GM23338 (cell line): ENCODE results near the gene NEK7. TPM values are rescaled to one million over a fixed set of nuclear protein-coding genes. Genes with fewer than 3 reads are reported as not detected.

Experiments
- ATAC-seq: fragments of 200-7000 bp; cut with Tn5 transposase; 3 replicates; pipeline ENCODE4 v1.9.1; 2020
- DNase-seq: peaks from one replicate; pipeline ENCODE4 v3.0.0-alpha.2; 2015; ENCODE audit warnings: low spot score
- H2AFZ ChIP-seq: fragments of 200-600 bp; sonication (generic); 2 replicates; pipeline ENCODE4 v1.8.0; 2016; ENCODE audit warnings: antibody characterized with exemption, mild to moderate bottlenecking, moderate library complexity
- H3F3A ChIP-seq: fragments of 200-600 bp; sonication (generic); replicated peaks from 2 replicates; pipeline ENCODE4 v1.8.0; 2017; ENCODE audit warnings: antibody characterized with exemption, mixed run types, low read depth
- H3K27ac ChIP-seq: fragments of 200-600 bp; sonication (generic); 2 replicates; pipeline ENCODE4 v1.6.1; 2016; ENCODE audit warnings: low read depth
- H3K27me3 ChIP-seq: fragments of 200-600 bp; sonication (generic); 2 replicates; pipeline ENCODE4 v1.8.0; 2016; ENCODE audit warnings: mild to moderate bottlenecking, mixed run types, moderate library complexity; ENCODE audit not compliant: insufficient read depth
- H3K36me3 ChIP-seq: fragments of 200-600 bp; sonication (generic); 2 replicates; pipeline ENCODE4 v1.8.0; 2016; ENCODE audit warnings: mild to moderate bottlenecking; ENCODE audit not compliant: insufficient read depth
- H3K4me1 ChIP-seq: fragments of 200-600 bp; sonication (generic); 2 replicates; pipeline ENCODE4 v1.8.0; 2016; ENCODE audit warnings: mild to moderate bottlenecking, moderate library complexity; ENCODE audit not compliant: insufficient read depth
- H3K4me2 ChIP-seq: fragments of 200-600 bp; sonication (generic); 2 replicates; pipeline ENCODE4 v1.7.1; 2017; ENCODE audit warnings: mixed run types
- H3K4me3 ChIP-seq: fragments of 200-600 bp; sonication (generic); 2 replicates; pipeline ENCODE4 v1.6.1; 2016; ENCODE audit warnings: mixed run types
- H3K79me2 ChIP-seq: fragments of 200-600 bp; sonication (generic); replicated peaks from 2 replicates; pipeline ENCODE4 v1.8.0; 2017; ENCODE audit warnings: mild to moderate bottlenecking; ENCODE audit not compliant: insufficient read depth
- H3K9me2 ChIP-seq: fragments of 200-600 bp; sonication (generic); 2 replicates; pipeline ENCODE4 v1.8.0; 2017; ENCODE audit not compliant: insufficient read depth
- H4K20me1 ChIP-seq: fragments of 200-600 bp; sonication (generic); replicated peaks from 2 replicates; pipeline ENCODE4 v1.8.0; 2017; ENCODE audit warnings: mild to moderate bottlenecking; ENCODE audit not compliant: insufficient read depth
- H3K27ac Mint-ChIP-seq: 2 replicates; pipeline ENCODE4 v1.8.0; 2020; ENCODE audit warnings: inconsistent platforms, mild to moderate bottlenecking, moderate library complexity, mixed read lengths
- H3K27me3 Mint-ChIP-seq: 3 replicates; pipeline ENCODE4 v1.8.0; 2022; ENCODE audit warnings: low read depth, mild to moderate bottlenecking, moderate library complexity, mixed read lengths, inconsistent platforms; ENCODE audit not compliant: insufficient read depth, poor library complexity
- H3K36me3 Mint-ChIP-seq: 3 replicates; pipeline ENCODE4 v1.8.0; 2021; ENCODE audit warnings: low read depth, mild to moderate bottlenecking, inconsistent platforms, moderate library complexity, mixed read lengths
- H3K4me1 Mint-ChIP-seq: 3 replicates; pipeline ENCODE4 v1.8.0; 2020; ENCODE audit warnings: mild to moderate bottlenecking, inconsistent platforms, mixed read lengths
- H3K4me3 Mint-ChIP-seq: 3 replicates; pipeline ENCODE4 v1.8.0; 2021; ENCODE audit warnings: moderate library complexity, mild to moderate bottlenecking, inconsistent platforms, mixed read lengths
- H3K9me3 Mint-ChIP-seq: 3 replicates; pipeline ENCODE4 v1.8.0; 2020; ENCODE audit warnings: moderate library complexity, mild to moderate bottlenecking, inconsistent platforms, mixed read lengths
- CREB1 ChIP-seq: fragments of 250-450 bp; sonication (Bioruptor Pico); IDR thresholded peaks from 2 replicates; pipeline ENCODE4 v1.5.0; 2020; ENCODE audit warnings: low read depth, mild to moderate bottlenecking, moderate library complexity
- EZH2 ChIP-seq: fragments of 200-600 bp; sonication (generic); IDR thresholded peaks from one replicate; pipeline ENCODE4 v1.8.0; 2017; ENCODE audit warnings: antibody characterized with exemption, mild to moderate bottlenecking, low read depth; ENCODE audit not compliant: unreplicated experiment
- EZH2phosphoT487 ChIP-seq: fragments of 200-600 bp; sonication (generic); IDR thresholded peaks from one replicate; pipeline ENCODE4 v1.8.1; 2018; ENCODE audit warnings: antibody characterized with exemption; ENCODE audit not compliant: unreplicated experiment
- JUNB ChIP-seq: IDR thresholded peaks from one replicate; pipeline ENCODE4 v1.6.1; 2016; ENCODE audit warnings: antibody characterized with exemption; ENCODE audit not compliant: unreplicated experiment
- NANOG ChIP-seq: IDR thresholded peaks from 2 replicates; pipeline ENCODE4 v1.6.1; 2016; ENCODE audit warnings: antibody characterized with exemption, borderline replicate concordance
- STAT1 ChIP-seq: IDR thresholded peaks from one replicate; pipeline ENCODE4 v1.6.1; 2016; ENCODE audit warnings: antibody characterized with exemption; ENCODE audit not compliant: unreplicated experiment
- ZNF114 ChIP-seq: fragments of 250-450 bp; sonication (Bioruptor Pico); IDR thresholded peaks from 2 replicates; pipeline ENCODE4 v1.5.0; 2020; ENCODE audit warnings: mild to moderate bottlenecking, moderate library complexity
- ZNF462 ChIP-seq: fragments of 250-450 bp; sonication (Bioruptor Pico); IDR thresholded peaks from 2 replicates; pipeline ENCODE4 v1.5.0; 2020; ENCODE audit warnings: mild to moderate bottlenecking, moderate library complexity
- polyA plus RNA-seq: library from polyadenylated mRNA; unstranded; fragments of >200 nt; fragmentation: Nextera tagmentation; extraction: Ambion mirVana; gene quantifications from 2 replicates; pipeline ENCODE4 v1.2.1, GENCODE V29; 2016
- total RNA-seq: library from RNA; depleted of rRNA; stranded (reverse); fragments of >200 nt; shearing (Covaris generic); gene quantifications from 2 replicates; pipeline ENCODE4 v1.2.3, GENCODE V29; 2014

Gene NEK7
- total and polyA plus RNA-seq, 2 experiments from 2014 or later: 4.8 to 15.3 TPM

- ATAC-seq (no peak), DNase-seq (no peak)
- Mint-ChIP-seq H3K4me3 (no peak overlapping the region), H3K4me1 (peaks cover 48% of the 10 kb centered on the region), H3K9me3 (no peaks in the 10 kb centered on the region; the same call in 2 of the 3 replicates), H3K27me3 (no peaks in the 10 kb centered on the region), H3K36me3 (no peaks in the 10 kb centered on the region), H3K27ac (peak overlapping the region; percentile 29; the same call in 1 of the 2 replicates)
- Histone ChIP-seq H3K79me2 (peaks cover 75% of the 10 kb centered on the region), H3K9me2 (no peaks in the 10 kb centered on the region), H2AFZ (no peak overlapping the region), H3K27me3 (no peaks in the 10 kb centered on the region), H4K20me1 (no peaks in the 10 kb centered on the region), H3F3A (no peaks in the 10 kb centered on the region), H3K27ac (no peak overlapping the region), H3K4me2 (no peak overlapping the region), H3K4me3 (no peak overlapping the region), H3K4me1 (peaks cover 33% of the 10 kb centered on the region), H3K36me3 (no peaks in the 10 kb centered on the region)
- TF ChIP-seq JUNB: no peak
- TF ChIP-seq ZNF114: no peak
- no peak for TF ChIP-seq EZH2phosphoT487
- TF ChIP-seq NANOG: no peak
- TF ChIP-seq STAT1: no peak
Measured at GRCh38 chr1:198160946-198161614, 4.3 kb downstream of the NEK7 start.

GRCh38 chr1:198161718-198162090 is 4.9 kb downstream of the NEK7 start:
- H3K27ac ChIP-seq: no peak overlapping the region
- H3K9me3 Mint-ChIP-seq: no peaks in the 10 kb centered on the region; the same call in 2 of the 3 replicates

GRCh38 chr1:198162091-198162767 is 5.4 kb downstream of the NEK7 start:
- ATAC-seq (no peak), DNase-seq (no peak)
- Mint-ChIP-seq H3K36me3 (no peaks in the 10 kb centered on the region), H3K4me1 (peaks cover 55% of the 10 kb centered on the region), H3K4me3 (no peak overlapping the region), H3K9me3 (no peaks in the 10 kb centered on the region; the same call in 2 of the 3 replicates), H3K27me3 (no peaks in the 10 kb centered on the region), H3K27ac (peak overlapping the region; percentile 24)
- H3K4me2 ChIP-seq: no peak overlapping the region
- no peak overlapping the region for H3K27ac ChIP-seq
- H3K27me3 ChIP-seq: no peaks in the 10 kb centered on the region
- H4K20me1 ChIP-seq: no peaks in the 10 kb centered on the region
- no peaks in the 10 kb centered on the region for H3K36me3 ChIP-seq
- no peaks in the 10 kb centered on the region for H3K9me2 ChIP-seq
- TF ChIP-seq CREB1 (CRISPR knock-in tag) (no peak), EZH2 (no peak), ZNF462 (CRISPR knock-in tag) (no peak), EZH2phosphoT487 (no peak), NANOG (no peak)
- peaks cover 37% of the 10 kb centered on the region for H3K4me1 ChIP-seq
- H3F3A ChIP-seq: no peaks in the 10 kb centered on the region
- H3K4me3 ChIP-seq: no peak overlapping the region
- no peak overlapping the region for H2AFZ ChIP-seq
- H3K79me2 ChIP-seq: peaks cover 86% of the 10 kb centered on the region

More at GRCh38 chr1:198161718-198162090, 4.9 kb downstream of the NEK7 start:
- TF ChIP-seq ZNF114: no peak
- Histone ChIP-seq H3K27me3 (no peaks in the 10 kb centered on the region), H3F3A (no peaks in the 10 kb centered on the region), H3K36me3 (no peaks in the 10 kb centered on the region), H2AFZ (no peak overlapping the region), H3K4me1 (peaks cover 37% of the 10 kb centered on the region), H3K4me3 (no peak overlapping the region), H4K20me1 (no peaks in the 10 kb centered on the region), H3K4me2 (no peak overlapping the region), H3K9me2 (no peaks in the 10 kb centered on the region), H3K79me2 (peaks cover 81% of the 10 kb centered on the region)
- ATAC-seq (no peak), DNase-seq (no peak)
- Mint-ChIP-seq H3K4me3 (no peak overlapping the region), H3K27ac (peak overlapping the region; percentile 29; the same call in 1 of the 2 replicates), H3K27me3 (no peaks in the 10 kb centered on the region), H3K4me1 (peaks cover 52% of the 10 kb centered on the region), H3K36me3 (no peaks in the 10 kb centered on the region)
